A673 (cell line): ENCODE measurements around the gene PAF1. TPM values are rescaled to one million over a fixed set of nuclear protein-coding genes. Genes with fewer than 3 reads are reported as not detected.
A peak's percentile ranks its signal among the peaks of the same experiment; 100 is the strongest.

Experiments
- BruUV-seq: library from RNA; stranded (reverse); fragments of 400-500 nt; replicated peaks from 2 replicates; lab custom pipeline; 2021; lab: Mats Ljungman, UMichigan
- CTCF ChIA-PET: fragments of 300-600 bp; sonication (Branson Sonifier 250); formaldehyde crosslinking; loops from one replicate; lab custom pipeline; 2022; ENCODE audit warnings: antibody characterized with exemption; lab: Charles Lee
- POLR2A ChIA-PET: fragments of 300-600 bp; sonication (Branson Sonifier 250); formaldehyde crosslinking; loops from one replicate; lab custom pipeline; 2022; ENCODE audit warnings: antibody characterized with exemption; ENCODE audit not compliant: low non-redundant PET; lab: Charles Lee
- DNase-seq: peaks from one replicate; pipeline ENCODE4 v3.0.0-alpha.2; 2015; ENCODE audit warnings: low spot score
- H3K27ac ChIP-seq: fragments of 200-600 bp; sonication (generic); 2 replicates; pipeline ENCODE4 v1.5.1; 2016; ENCODE audit warnings: mixed run types, low read depth, mild to moderate bottlenecking, mixed read lengths, antibody characterized with exemption, low read length; ENCODE audit not compliant: poor library complexity, severe bottlenecking
- H3K27me3 ChIP-seq: fragments of 200-600 bp; sonication (generic); replicated peaks from 2 replicates; pipeline ENCODE4 v1.6.1; 2017; ENCODE audit warnings: mixed run types, low read depth, mild to moderate bottlenecking, mixed read lengths, antibody characterized with exemption, low read length; ENCODE audit not compliant: insufficient read depth, poor library complexity
- H3K36me3 ChIP-seq: fragments of 200-600 bp; sonication (generic); 2 replicates; pipeline ENCODE4 v1.6.1; 2016; ENCODE audit warnings: mixed run types, mild to moderate bottlenecking, mixed read lengths, antibody characterized with exemption, low read length; ENCODE audit not compliant: insufficient read depth, poor library complexity, severe bottlenecking
- H3K4me1 ChIP-seq: fragments of 200-600 bp; sonication (generic); 2 replicates; pipeline ENCODE4 v1.6.1; 2017; ENCODE audit warnings: mixed run types, mild to moderate bottlenecking, mixed read lengths, antibody characterized with exemption, low read length; ENCODE audit not compliant: insufficient read depth, poor library complexity, severe bottlenecking
- H3K4me3 ChIP-seq: fragments of 200-600 bp; sonication (generic); 2 replicates; pipeline ENCODE4 v1.5.1; 2016; ENCODE audit warnings: low read depth, mixed run types, mild to moderate bottlenecking, mixed read lengths, low read length; ENCODE audit not compliant: poor library complexity, severe bottlenecking
- H3K9me3 ChIP-seq: fragments of 200-600 bp; sonication (generic); 2 replicates; pipeline ENCODE4 v1.6.1; 2016; ENCODE audit warnings: mixed run types, low read depth, mild to moderate bottlenecking, mixed read lengths, antibody characterized with exemption, low read length; ENCODE audit not compliant: poor library complexity, severe bottlenecking
- EZH2 ChIP-seq: fragments of 200-600 bp; sonication (generic); IDR thresholded peaks from 2 replicates; pipeline ENCODE4 v1.6.1; 2017; ENCODE audit warnings: borderline replicate concordance, low read depth, mild to moderate bottlenecking, mixed read lengths, antibody characterized with exemption, low read length; ENCODE audit not compliant: poor library complexity, severe bottlenecking
- intact Hi-C: fragments of 100-400 bp; cut with micrococcal nuclease; formaldehyde crosslinking; loops from one replicate; pipeline ENCODE4 v1.10.0; 2022; ENCODE audit not compliant: unreplicated experiment
- total RNA-seq: library from RNA; stranded (reverse); gene quantifications from 2 replicates; pipeline ENCODE4 v1.2.3, GENCODE V29; 2021
- TF ChIP-seq, protein P1 (sequence below): fragments of 300-800, 200-600 bp; sonication (generic); conservative IDR thresholded peaks from 2 replicates; pipeline ENCODE4 v1.5.1; 2017; ENCODE audit warnings: low read depth, mild to moderate bottlenecking, antibody characterized with exemption, low read length, moderate library complexity, mixed read lengths

Gene PAF1
- total RNA-seq, 1 experiment from 2014 or later = 70.2 TPM

GRCh38 chr19:39375929-39376328 is 15.0 kb downstream of the PAF1 start:
- Histone ChIP-seq H3K27ac (no peak overlapping the region), H3K27me3 (no peaks in the 10 kb centered on the region), H3K4me3 (no peak overlapping the region), H3K9me3 (no peaks in the 10 kb centered on the region), H3K36me3 (peaks cover 62% of the 10 kb centered on the region), H3K4me1 (peaks cover 12% of the 10 kb centered on the region)
- intact Hi-C loops = no loop called here
- ChIA-PET POLR2A (no interaction called here), CTCF (no interaction called here)
- BruUV-seq = no TSS peak
- no peak for DNase-seq
- TF ChIP-seq, protein P1, sequence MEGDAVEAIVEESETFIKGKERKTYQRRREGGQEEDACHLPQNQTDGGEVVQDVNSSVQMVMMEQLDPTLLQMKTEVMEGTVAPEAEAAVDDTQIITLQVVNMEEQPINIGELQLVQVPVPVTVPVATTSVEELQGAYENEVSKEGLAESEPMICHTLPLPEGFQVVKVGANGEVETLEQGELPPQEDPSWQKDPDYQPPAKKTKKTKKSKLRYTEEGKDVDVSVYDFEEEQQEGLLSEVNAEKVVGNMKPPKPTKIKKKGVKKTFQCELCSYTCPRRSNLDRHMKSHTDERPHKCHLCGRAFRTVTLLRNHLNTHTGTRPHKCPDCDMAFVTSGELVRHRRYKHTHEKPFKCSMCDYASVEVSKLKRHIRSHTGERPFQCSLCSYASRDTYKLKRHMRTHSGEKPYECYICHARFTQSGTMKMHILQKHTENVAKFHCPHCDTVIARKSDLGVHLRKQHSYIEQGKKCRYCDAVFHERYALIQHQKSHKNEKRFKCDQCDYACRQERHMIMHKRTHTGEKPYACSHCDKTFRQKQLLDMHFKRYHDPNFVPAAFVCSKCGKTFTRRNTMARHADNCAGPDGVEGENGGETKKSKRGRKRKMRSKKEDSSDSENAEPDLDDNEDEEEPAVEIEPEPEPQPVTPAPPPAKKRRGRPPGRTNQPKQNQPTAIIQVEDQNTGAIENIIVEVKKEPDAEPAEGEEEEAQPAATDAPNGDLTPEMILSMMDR = no peak
- no peak for TF ChIP-seq EZH2

DNA sequence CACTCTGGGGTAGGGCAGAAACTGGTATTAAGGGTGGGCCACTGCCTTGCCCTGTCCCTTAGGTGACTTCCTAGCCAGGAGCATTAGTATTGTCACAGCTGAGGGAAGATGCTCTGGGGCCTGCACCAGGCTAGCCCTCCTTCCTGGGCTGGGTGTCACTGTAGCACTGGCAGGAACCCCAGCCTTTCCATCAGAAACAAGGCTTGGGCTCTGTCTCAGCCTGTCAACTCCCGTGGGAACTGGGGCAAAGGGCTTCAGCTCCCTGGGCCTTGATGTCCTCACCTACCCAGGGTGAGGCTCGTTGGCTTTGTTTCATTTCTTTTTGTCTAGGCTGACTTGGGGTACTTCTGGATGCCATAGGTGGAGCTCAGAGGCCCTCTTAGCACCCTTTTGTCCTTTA is 18.0 kb downstream of the PAF1 start:
- CTCF ChIA-PET = no interaction called here
- Histone ChIP-seq H3K4me3 (no peak overlapping the region), H3K36me3 (peaks cover 60% of the 10 kb centered on the region), H3K9me3 (no peaks in the 10 kb centered on the region), H3K27me3 (no peaks in the 10 kb centered on the region), H3K4me1 (peaks cover 12% of the 10 kb centered on the region), H3K27ac (peak overlapping the region; percentile 85)
- TF ChIP-seq EZH2 = no peak
- TF ChIP-seq, protein P1 = no peak
- no peak for DNase-seq
- POLR2A ChIA-PET = interaction anchor here (0.5 kb wide), 1 partner anchor 63 kb away, joined by 3 read pairs; the partner anchor contains the start of gene RPS16
- BruUV-seq = no TSS peak
- intact Hi-C loops = no loop called here

GRCh38 chr19:39372047-39372802 is 18.7 kb downstream of the PAF1 start:
- Histone ChIP-seq H3K27ac (peak overlapping the region; percentile 85), H3K36me3 (peaks cover 52% of the 10 kb centered on the region)
- no TSS peak for BruUV-seq

More at GRCh38 chr19:39372047-39372802, 18.7 kb downstream of the PAF1 start:
- Histone ChIP-seq H3K4me3 (no peak overlapping the region), H3K9me3 (no peaks in the 10 kb centered on the region), H3K4me1 (peaks cover 12% of the 10 kb centered on the region), H3K27me3 (no peaks in the 10 kb centered on the region)
- intact Hi-C loops = no loop called here
- POLR2A ChIA-PET = interaction anchor here (0.5 kb wide), 1 partner anchor 64 kb away, joined by 3 read pairs; the partner anchor contains the start of gene RPS16
- peak; percentile 80 for DNase-seq
- no peak for TF ChIP-seq EZH2
- TF ChIP-seq, protein P1 = no peak
- CTCF ChIA-PET = no interaction called here
